GM18505 (cell line): ENCODE data around the gene TRPM3.

ENCODE experiments used
- ATAC-seq: cut with Tn5 transposase; IDR thresholded peaks from one replicate; pipeline ENCODE4 v1.9.1; 2021; ENCODE audit not compliant: unreplicated experiment
- POLR2A ChIP-seq: IDR thresholded peaks from 4 replicates; pipeline ENCODE4 v1.6.1; 2011; ENCODE audit warnings: borderline replicate concordance; ENCODE audit not compliant: insufficient read depth, insufficient read length; ENCODE audit errors: extremely low read depth

TRPM3 gene

DNA sequence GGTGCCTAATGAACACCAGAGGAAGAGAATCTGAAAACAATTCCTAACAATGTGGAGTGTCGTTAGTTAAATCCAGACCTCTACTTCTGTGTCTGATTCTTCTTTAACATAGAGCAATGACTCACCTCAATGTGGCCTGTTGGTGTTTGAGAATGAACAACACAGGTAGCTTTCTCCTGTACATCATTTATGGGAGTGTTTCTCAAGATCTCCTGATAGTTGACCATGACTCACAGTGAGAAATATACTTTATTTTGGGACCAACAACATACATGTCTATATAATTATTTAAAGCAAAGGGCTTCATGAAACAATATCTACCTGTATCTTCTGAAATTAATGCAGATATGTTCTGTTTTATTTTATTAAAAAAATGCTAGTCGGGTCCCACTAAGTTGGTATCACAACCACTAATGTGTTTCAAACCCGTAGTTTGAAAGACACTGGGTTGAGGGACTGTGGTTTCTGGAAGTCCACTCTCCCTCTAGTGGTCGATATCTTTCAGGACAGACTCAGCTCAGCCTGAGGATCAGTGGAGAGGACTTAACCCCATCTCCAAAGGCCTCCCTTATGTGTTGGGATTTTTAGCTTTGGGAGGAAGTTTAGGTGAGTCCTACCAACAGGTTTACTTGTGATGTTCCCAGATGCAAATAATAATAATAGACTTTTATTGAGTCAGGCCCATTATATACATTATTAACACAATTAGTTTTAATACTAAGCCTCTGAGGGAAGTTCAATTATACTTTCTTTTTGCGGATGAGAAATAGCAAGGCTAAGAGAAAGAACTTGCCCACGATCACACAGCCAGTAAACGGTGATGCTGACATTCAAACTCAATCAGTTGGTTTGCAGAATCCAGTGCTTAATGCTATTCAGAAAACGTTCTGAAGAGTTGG is 636.9 kb downstream of the TRPM3 start:
- no peak for ATAC-seq
- no peak for TF ChIP-seq POLR2A

DNA sequence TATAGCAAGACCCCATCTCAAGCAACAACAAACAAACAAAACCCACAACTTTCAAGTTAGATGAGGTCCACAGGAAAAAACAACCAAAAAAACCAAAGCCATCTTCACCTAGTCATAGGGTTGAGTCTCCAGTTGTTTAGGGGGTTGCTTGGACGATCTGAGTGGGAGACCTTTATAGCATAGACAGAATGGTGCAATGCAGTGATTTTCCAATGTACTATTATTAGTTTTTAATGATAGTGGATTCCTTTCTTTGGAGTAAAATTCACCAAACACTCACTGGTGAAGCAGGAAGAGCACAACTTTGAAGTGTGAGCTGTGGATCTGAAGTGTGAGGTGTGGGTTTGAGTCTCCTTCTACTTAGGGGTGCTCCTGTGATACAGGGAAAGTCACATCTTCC is 640.0 kb downstream of the TRPM3 start:
- no peak for TF ChIP-seq POLR2A
- no peak for ATAC-seq

DNA sequence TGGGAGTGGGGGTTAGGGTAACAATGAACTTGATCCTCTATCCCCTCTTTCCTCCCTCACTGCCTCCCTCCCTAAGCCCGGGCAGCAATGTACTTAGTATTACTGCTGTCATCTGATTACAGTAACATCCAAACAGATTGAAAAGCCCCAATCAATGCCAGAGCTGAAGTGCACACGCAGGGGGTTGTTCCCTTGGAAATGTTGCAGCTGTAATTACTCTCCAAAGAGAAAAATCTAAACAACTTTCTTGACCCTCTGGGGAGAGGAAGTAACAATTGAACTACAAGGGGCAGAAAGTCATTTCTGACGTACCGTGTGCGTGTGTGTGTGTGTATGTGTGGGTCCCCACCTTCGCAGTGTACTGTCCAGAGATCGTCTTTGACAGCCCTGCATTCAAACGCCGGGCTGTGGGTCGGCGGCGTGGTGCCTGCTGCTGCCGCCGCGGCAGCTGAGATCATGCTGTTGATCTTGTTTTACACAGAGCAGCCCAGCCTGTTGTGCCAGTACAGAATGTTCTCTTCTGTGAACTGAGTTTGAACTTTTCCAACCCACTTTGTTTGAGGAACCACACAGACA is 640.9 kb downstream of the TRPM3 start:
- no peak for ATAC-seq
- TF ChIP-seq POLR2A, result no peak

DNA sequence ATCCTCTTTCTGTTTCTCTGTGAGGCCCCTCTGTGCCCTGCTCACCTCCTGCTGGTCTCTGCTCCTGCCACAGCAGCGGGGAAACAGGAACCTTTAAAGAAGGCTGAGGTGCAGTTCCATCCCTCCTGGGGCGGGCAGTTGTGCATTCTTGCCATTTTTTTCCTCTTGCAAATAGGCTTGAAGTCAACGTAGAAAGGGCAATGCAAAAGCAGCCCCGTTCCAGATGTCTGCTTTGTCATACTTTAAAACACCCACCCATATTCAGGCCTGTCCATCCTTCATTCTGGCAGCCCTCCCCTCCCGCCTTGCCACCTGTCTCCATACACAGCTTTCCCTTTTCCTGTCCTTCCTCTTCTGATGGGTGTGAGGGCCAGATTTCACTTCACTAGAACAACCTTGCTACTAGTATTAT is 641.5 kb downstream of the TRPM3 start:
- TF ChIP-seq POLR2A, result no peak
- ATAC-seq, result no peak
